HG02642 (cell line): ENCODE measurements around the gene PGC.
"Not testable (repeated sequence)": the region's sequence is repeated elsewhere in the genome, so short reads cannot be mapped to it uniquely, and the experiment has no call there.

Source experiments
- ATAC-seq: cut with Tn5 transposase; IDR thresholded peaks from one replicate; pipeline ENCODE4 v1.9.1; 2021; ENCODE audit warnings: mild to moderate bottlenecking; ENCODE audit not compliant: unreplicated experiment, poor library complexity

Gene PGC

GRCh38 chr6:41777551-41778285 lies 30.5 kb upstream of the PGC start:
- ATAC-seq: no peak

- ATAC-seq: no peak
Measured at GRCh38 chr6:41775293-41775882, 28.2 kb upstream of the PGC start.

GRCh38 chr6:41774841-41775240 lies 27.6 kb upstream of the PGC start:
- no peak for ATAC-seq

- no peak for ATAC-seq
Measured at GRCh38 chr6:41771058-41771983, 24.1 kb upstream of the PGC start.

- no peak for ATAC-seq
Measured at GRCh38 chr6:41770381-41771057, 23.3 kb upstream of the PGC start.

GRCh38 chr6:41769376-41769775 lies 22.2 kb upstream of the PGC start:
- no peak for ATAC-seq

- ATAC-seq: no peak
Measured at GRCh38 chr6:41768545-41769308, 21.5 kb upstream of the PGC start.

- no peak for ATAC-seq
Measured at GRCh38 chr6:41767112-41767833, 20.1 kb upstream of the PGC start.

- not testable (repeated sequence) for ATAC-seq
Measured at GRCh38 chr6:41766043-41766664, 19.0 kb upstream of the PGC start.

- no peak for ATAC-seq
Measured at GRCh38 chr6:41763470-41763869, 16.3 kb upstream of the PGC start.

- no peak for ATAC-seq
Measured at GRCh38 chr6:41759905-41760579, 12.8 kb upstream of the PGC start.

GRCh38 chr6:41759106-41759904 lies 12.1 kb upstream of the PGC start:
- no peak for ATAC-seq

GRCh38 chr6:41758641-41759035 lies 11.4 kb upstream of the PGC start:
- ATAC-seq: no peak

- no peak for ATAC-seq
Measured at GRCh38 chr6:41757931-41758640, 10.9 kb upstream of the PGC start.

GRCh38 chr6:41757271-41757670 lies 10.1 kb upstream of the PGC start:
- no peak for ATAC-seq

- no peak for ATAC-seq
Measured at GRCh38 chr6:41756354-41756753, 9.2 kb upstream of the PGC start.

GRCh38 chr6:41755895-41756294 lies 8.7 kb upstream of the PGC start:
- ATAC-seq: no peak
